Neural crest cell (in vitro differentiated cells): ENCODE measurements around the gene FNDC11. TPM values are rescaled to one million over a fixed set of nuclear protein-coding genes. Genes with fewer than 3 reads are reported as not detected.

ENCODE experiments used
- DNase-seq: peaks from one replicate; pipeline ENCODE4 v3.0.0; 2021; ENCODE audit warnings: low read depth, mixed read lengths, low spot score
- H3K27ac Mint-ChIP-seq: one replicate; pipeline ENCODE4 v1.8.0; 2021; ENCODE audit warnings: mild to moderate bottlenecking, mixed read lengths; ENCODE audit not compliant: unreplicated experiment
- H3K27me3 Mint-ChIP-seq: 2 replicates; pipeline ENCODE4 v1.8.0; 2021; ENCODE audit warnings: low read depth, mild to moderate bottlenecking, mixed read lengths
- H3K36me3 Mint-ChIP-seq: 2 replicates; pipeline ENCODE4 v1.8.0; 2021; ENCODE audit warnings: low read depth, mild to moderate bottlenecking, mixed read lengths
- H3K4me1 Mint-ChIP-seq: 2 replicates; pipeline ENCODE4 v1.8.0; 2021; ENCODE audit warnings: mixed read lengths
- H3K4me3 Mint-ChIP-seq: one replicate; pipeline ENCODE4 v1.8.0; 2021; ENCODE audit warnings: mild to moderate bottlenecking, mixed read lengths
- H3K9me3 Mint-ChIP-seq: 2 replicates; pipeline ENCODE4 v1.8.0; 2021; ENCODE audit warnings: mixed read lengths
- CTCF ChIP-seq: fragments of 200-600 bp; sonication (generic); conservative IDR thresholded peaks from 2 replicates; pipeline ENCODE4 v1.5.0; 2021; ENCODE audit warnings: antibody characterized with exemption, mild to moderate bottlenecking
- total RNA-seq: library from RNA; stranded (reverse); gene quantifications from 2 replicates; pipeline ENCODE4 v1.2.1, GENCODE V29; 2021

FNDC11 gene
- total RNA-seq, 1 donor from 2014 or later = 1.9 TPM

- no peak overlapping the region for H3K27ac Mint-ChIP-seq
- H3K27me3 Mint-ChIP-seq = no peaks in the 10 kb centered on the region
- no peak for TF ChIP-seq CTCF
- no peaks in the 10 kb centered on the region for H3K4me1 Mint-ChIP-seq
- no peaks in the 10 kb centered on the region for H3K9me3 Mint-ChIP-seq
- H3K4me3 Mint-ChIP-seq = no peak overlapping the region
- DNase-seq = no peak
- peaks cover 3% of the 10 kb centered on the region for H3K36me3 Mint-ChIP-seq
Measured at GRCh38 chr20:63564036-63564810, 10.3 kb downstream of the FNDC11 start.

GRCh38 chr20:63565021-63565698 lies 11.2 kb downstream of the FNDC11 start:
- TF ChIP-seq CTCF = no peak
- Mint-ChIP-seq H3K9me3 (no peaks in the 10 kb centered on the region), H3K4me1 (no peaks in the 10 kb centered on the region), H3K36me3 (peaks cover 3% of the 10 kb centered on the region), H3K4me3 (no peak overlapping the region), H3K27ac (no peak overlapping the region), H3K27me3 (no peaks in the 10 kb centered on the region)
- DNase-seq = no peak

- Mint-ChIP-seq H3K9me3 (no peaks in the 10 kb centered on the region), H3K4me3 (no peak overlapping the region), H3K4me1 (no peaks in the 10 kb centered on the region), H3K27me3 (no peaks in the 10 kb centered on the region), H3K36me3 (no peaks in the 10 kb centered on the region), H3K27ac (no peak overlapping the region)
- TF ChIP-seq CTCF = no peak
- no peak for DNase-seq
Measured at GRCh38 chr20:63565699-63566335, 11.9 kb downstream of the FNDC11 start.

- no peaks in the 10 kb centered on the region for H3K9me3 Mint-ChIP-seq
- DNase-seq = no peak
- no peaks in the 10 kb centered on the region for H3K36me3 Mint-ChIP-seq
- H3K27me3 Mint-ChIP-seq = no peaks in the 10 kb centered on the region
- no peaks in the 10 kb centered on the region for H3K4me1 Mint-ChIP-seq
- no peak for TF ChIP-seq CTCF
- no peak overlapping the region for H3K4me3 Mint-ChIP-seq
- no peak overlapping the region for H3K27ac Mint-ChIP-seq
Measured at GRCh38 chr20:63566395-63567135, 12.6 kb downstream of the FNDC11 start.

- Mint-ChIP-seq H3K4me1 (no peaks in the 10 kb centered on the region), H3K36me3 (no peaks in the 10 kb centered on the region), H3K9me3 (no peaks in the 10 kb centered on the region), H3K27ac (no peak overlapping the region), H3K4me3 (no peak overlapping the region), H3K27me3 (no peaks in the 10 kb centered on the region)
- no peak for DNase-seq
- no peak for TF ChIP-seq CTCF
Measured at GRCh38 chr20:63567136-63567385, 13.1 kb downstream of the FNDC11 start.
